Activated T-helper 1 cell treated with anti-CD3 and anti-CD28 coated beads, Interleukin-12 subunit alpha, Interleukin-12 subunit beta, Interleukin-2, Interleukin-4 antibody, amounts not matched to agents 30 ng/mL and 10 ng/mL and 1 ng/mL, durations not matched to agents 14 hours and 24 hours and 36 hours (primary cell): ENCODE results near the gene ACBD6. TPM values are rescaled to one million over a fixed set of nuclear protein-coding genes. Genes with fewer than 3 reads are reported as not detected.
"Not testable (repeated sequence)": the region's sequence is repeated elsewhere in the genome, so short reads cannot be mapped to it uniquely, and the experiment has no call there.

ENCODE experiments used
- DNase-seq: peaks from one replicate; pipeline ENCODE4 v3.0.0; 2021; ENCODE audit warnings: low spot score
- H3K27ac Mint-ChIP-seq: one replicate; pipeline ENCODE4 v1.8.0; 2021; ENCODE audit warnings: mild to moderate bottlenecking, mixed read lengths
- H3K27me3 Mint-ChIP-seq: one replicate; pipeline ENCODE4 v1.8.0; 2022; ENCODE audit warnings: mild to moderate bottlenecking, moderate library complexity, mixed read lengths; ENCODE audit not compliant: insufficient read depth
- H3K36me3 Mint-ChIP-seq: one replicate; pipeline ENCODE4 v1.8.0; 2021; ENCODE audit warnings: low read depth, mixed read lengths
- H3K4me1 Mint-ChIP-seq: one replicate; pipeline ENCODE4 v1.8.0; 2021; ENCODE audit warnings: low read depth, mixed read lengths
- H3K4me3 Mint-ChIP-seq: one replicate; pipeline ENCODE4 v1.8.0; 2021; ENCODE audit warnings: mild to moderate bottlenecking, moderate library complexity, mixed read lengths
- H3K9me3 Mint-ChIP-seq: one replicate; pipeline ENCODE4 v1.8.0; 2021; ENCODE audit warnings: mixed read lengths
- intact Hi-C: fragments of 100-400 bp; cut with micrococcal nuclease; formaldehyde crosslinking; loops from one replicate; pipeline ENCODE4 v1.15.1; 2024
- total RNA-seq: library from RNA; stranded (reverse); gene quantifications from 2 replicates; pipeline ENCODE4 v1.2.3, GENCODE V29; 2022

The ACBD6 gene
- total RNA-seq, 1 donor from 2014 or later: 49.4 TPM

DNA sequence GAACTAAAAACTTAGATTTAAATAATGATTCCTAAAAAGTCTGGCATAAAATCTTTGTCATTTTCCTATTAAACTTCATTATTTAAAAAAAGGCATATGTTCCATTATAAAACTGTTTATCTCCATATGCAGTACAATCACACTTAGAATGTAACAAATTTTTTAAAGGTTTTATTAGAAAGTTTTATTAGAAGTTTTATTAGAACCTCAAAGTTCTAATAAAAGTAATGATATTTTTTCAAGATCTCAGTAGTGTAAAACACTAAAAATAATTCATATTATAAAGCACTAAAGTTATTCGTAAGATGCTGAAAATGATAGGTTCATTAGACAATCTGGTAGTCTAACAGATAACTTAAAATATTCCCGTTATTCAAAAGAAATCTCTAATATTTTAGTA is 43.6 kb downstream of the ACBD6 start:
- no peak for DNase-seq
- H3K4me3 Mint-ChIP-seq: no peak overlapping the region
- no peaks in the 10 kb centered on the region for H3K27me3 Mint-ChIP-seq
- H3K36me3 Mint-ChIP-seq: peaks cover 22% of the 10 kb centered on the region
- intact Hi-C loops: no loop called here
- H3K27ac Mint-ChIP-seq: no peak overlapping the region
- peaks cover 40% of the 10 kb centered on the region for H3K9me3 Mint-ChIP-seq
- H3K4me1 Mint-ChIP-seq: peaks cover 6% of the 10 kb centered on the region

- no peak overlapping the region for H3K27ac Mint-ChIP-seq
- H3K9me3 Mint-ChIP-seq: peaks cover 37% of the 10 kb centered on the region
- peaks cover 20% of the 10 kb centered on the region for H3K36me3 Mint-ChIP-seq
- intact Hi-C loops: no loop called here
- peaks cover 8% of the 10 kb centered on the region for H3K4me1 Mint-ChIP-seq
- no peaks in the 10 kb centered on the region for H3K27me3 Mint-ChIP-seq
- no peak overlapping the region for H3K4me3 Mint-ChIP-seq
- DNase-seq: no peak
Measured at GRCh38 chr1:180456191-180456590, 46.2 kb downstream of the ACBD6 start.

DNA sequence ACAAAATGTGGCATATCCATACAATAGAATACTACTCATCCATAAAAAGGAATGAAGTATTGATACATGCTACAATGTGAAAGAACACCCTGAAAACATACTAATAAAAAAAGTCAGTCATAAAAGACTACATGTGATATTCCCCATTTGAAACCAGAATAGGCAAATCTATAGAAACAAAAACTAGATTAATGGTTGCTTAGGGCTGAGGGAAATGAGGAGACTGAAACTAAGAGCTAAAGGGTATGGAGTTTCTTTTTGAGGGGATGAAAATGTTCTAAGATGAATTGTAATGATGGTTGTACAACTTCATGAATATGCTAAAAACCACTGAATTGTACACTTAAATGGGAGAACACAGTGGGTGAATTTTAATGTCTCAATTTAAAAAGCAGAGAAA is 50.9 kb downstream of the ACBD6 start:
- H3K27me3 Mint-ChIP-seq: no peaks in the 10 kb centered on the region
- H3K9me3 Mint-ChIP-seq: peaks cover 39% of the 10 kb centered on the region
- H3K27ac Mint-ChIP-seq: no peak overlapping the region
- H3K36me3 Mint-ChIP-seq: peaks cover 23% of the 10 kb centered on the region
- no peak for DNase-seq
- H3K4me1 Mint-ChIP-seq: peaks cover 11% of the 10 kb centered on the region
- intact Hi-C loops: no loop called here
- no peak overlapping the region for H3K4me3 Mint-ChIP-seq

DNA sequence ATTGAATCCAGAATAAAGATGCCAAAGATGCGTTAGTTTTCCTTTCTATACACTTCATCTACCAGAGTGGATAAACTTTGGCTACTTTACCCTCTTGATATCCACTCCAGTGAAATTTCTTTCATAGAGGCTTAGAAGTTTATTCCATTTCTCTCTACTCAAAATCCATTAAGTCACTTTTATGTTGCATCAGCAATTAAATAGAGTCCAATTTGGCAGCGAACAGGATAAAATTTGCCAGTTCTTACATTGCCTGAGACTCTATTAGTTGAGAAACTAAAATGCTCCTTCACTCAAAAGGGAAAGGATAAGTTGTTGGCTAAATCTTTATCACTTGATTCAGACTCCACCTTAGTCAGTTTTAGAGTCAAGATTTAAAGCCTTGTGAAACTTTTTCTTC is 57.9 kb downstream of the ACBD6 start:
- Mint-ChIP-seq H3K27me3 (no peaks in the 10 kb centered on the region), H3K4me1 (no peaks in the 10 kb centered on the region), H3K9me3 (peaks cover 7% of the 10 kb centered on the region), H3K36me3 (peaks cover 1% of the 10 kb centered on the region), H3K27ac (no peak overlapping the region), H3K4me3 (no peak overlapping the region)
- intact Hi-C loops: no loop called here
- no peak for DNase-seq

GRCh38 chr1:180440335-180440734 is 62.0 kb downstream of the ACBD6 start:
- H3K27ac Mint-ChIP-seq: no peak overlapping the region
- peaks cover 7% of the 10 kb centered on the region for H3K9me3 Mint-ChIP-seq

GRCh38 chr1:180435566-180435965 is 66.8 kb downstream of the ACBD6 start:
- H3K9me3 Mint-ChIP-seq: no peaks in the 10 kb centered on the region
- H3K4me3 Mint-ChIP-seq: no peak overlapping the region
- no peaks in the 10 kb centered on the region for H3K4me1 Mint-ChIP-seq
- peaks cover 4% of the 10 kb centered on the region for H3K36me3 Mint-ChIP-seq
- intact Hi-C loops: no loop called here
- H3K27ac Mint-ChIP-seq: no peak overlapping the region
- DNase-seq: no peak
- H3K27me3 Mint-ChIP-seq: no peaks in the 10 kb centered on the region

More at GRCh38 chr1:180440335-180440734, 62.0 kb downstream of the ACBD6 start:
- no peak overlapping the region for H3K4me3 Mint-ChIP-seq
- intact Hi-C loops: no loop called here
- DNase-seq: no peak
- H3K27me3 Mint-ChIP-seq: no peaks in the 10 kb centered on the region
- H3K4me1 Mint-ChIP-seq: no peaks in the 10 kb centered on the region
- peaks cover 4% of the 10 kb centered on the region for H3K36me3 Mint-ChIP-seq

DNA sequence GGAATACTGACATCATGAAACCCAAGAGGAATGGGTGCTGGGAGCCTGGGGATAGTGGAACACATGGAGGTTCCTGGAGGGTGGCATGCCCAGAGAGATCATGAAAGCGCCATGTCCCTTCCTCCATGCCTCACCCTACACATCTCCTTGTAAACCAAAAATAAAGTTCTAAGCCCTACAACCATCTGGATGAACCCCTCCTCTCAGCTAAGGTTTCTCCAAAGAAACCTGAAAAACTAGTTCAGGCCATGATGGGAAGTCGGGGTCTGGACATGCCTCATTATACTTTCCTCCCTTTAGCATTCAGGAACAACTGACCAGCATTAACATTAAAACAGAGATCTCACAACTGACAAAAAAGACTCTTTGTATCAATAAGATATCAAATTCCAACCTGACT is 68.5 kb downstream of the ACBD6 start:
- H3K4me3 Mint-ChIP-seq: no peak overlapping the region
- peaks cover 4% of the 10 kb centered on the region for H3K36me3 Mint-ChIP-seq
- H3K9me3 Mint-ChIP-seq: no peaks in the 10 kb centered on the region
- H3K4me1 Mint-ChIP-seq: no peaks in the 10 kb centered on the region
- no peak for DNase-seq
- intact Hi-C loops: no loop called here
- no peaks in the 10 kb centered on the region for H3K27me3 Mint-ChIP-seq
- H3K27ac Mint-ChIP-seq: no peak overlapping the region

DNA sequence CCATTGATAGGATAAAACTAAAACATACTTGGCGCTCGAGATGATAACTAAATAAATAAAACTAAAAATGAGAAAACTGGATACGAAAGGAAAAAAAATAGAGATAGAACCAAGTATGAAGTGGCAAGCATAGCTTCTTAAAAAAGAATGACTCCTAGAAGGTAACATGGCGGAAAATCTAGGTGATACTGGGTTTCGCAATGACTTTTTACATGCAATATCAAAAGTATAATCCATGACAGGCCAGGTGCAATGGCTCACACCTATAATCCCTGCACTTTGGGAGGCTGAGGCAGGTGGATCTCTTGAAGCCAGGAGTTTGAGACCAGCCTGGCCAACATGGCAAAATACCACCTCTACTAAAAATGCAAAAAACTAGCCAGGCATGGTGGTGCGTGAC is 70.7 kb downstream of the ACBD6 start:
- no peaks in the 10 kb centered on the region for H3K4me1 Mint-ChIP-seq
- no peak overlapping the region for H3K4me3 Mint-ChIP-seq
- intact Hi-C loops: no loop called here
- no peaks in the 10 kb centered on the region for H3K9me3 Mint-ChIP-seq
- DNase-seq: no peak
- H3K27me3 Mint-ChIP-seq: no peaks in the 10 kb centered on the region
- no peak overlapping the region for H3K27ac Mint-ChIP-seq
- H3K36me3 Mint-ChIP-seq: peaks cover 1% of the 10 kb centered on the region

DNA sequence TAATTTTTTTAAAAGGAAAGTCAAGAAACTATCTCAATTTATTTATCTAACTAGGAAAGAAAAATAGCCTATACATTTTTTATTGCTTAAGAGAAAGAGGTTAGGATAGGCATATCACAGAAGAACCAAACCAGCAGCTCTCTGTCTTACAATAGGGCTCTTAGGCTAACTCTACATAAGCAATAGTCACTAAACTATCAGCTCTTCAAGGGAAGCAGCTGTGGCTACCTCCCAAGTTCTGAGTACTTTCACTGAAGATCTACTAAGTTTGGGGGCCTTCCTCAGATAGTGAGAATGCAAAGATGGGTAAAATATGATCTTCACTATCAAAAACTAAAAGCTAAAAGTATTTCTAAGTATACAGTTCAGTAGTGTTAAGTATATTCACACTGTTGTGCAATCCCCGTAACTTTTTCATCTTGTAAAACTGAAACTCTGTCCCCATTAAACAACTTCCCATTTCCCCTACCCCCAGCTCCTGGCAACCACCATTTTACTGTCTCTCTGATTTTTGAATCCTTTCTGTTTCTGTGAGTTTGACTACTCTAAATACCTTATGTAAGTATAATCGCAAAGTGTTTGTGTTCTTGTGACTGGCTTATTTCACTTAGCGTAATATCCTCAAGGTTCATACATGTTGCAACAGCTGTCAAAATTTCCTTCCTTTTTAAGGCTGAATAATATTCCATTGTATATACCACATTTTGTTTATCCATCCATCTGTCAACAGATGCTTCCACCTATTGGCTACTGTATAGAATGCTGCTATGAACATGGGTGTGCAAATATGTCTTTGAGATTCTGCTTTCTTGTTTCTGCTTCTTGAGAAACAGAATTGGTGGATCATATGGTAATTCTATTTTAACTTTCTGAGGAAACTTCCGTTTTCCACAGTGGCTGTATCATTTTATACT is 73.3 kb downstream of the ACBD6 start:
- DNase-seq: no peak
- H3K36me3 Mint-ChIP-seq: peaks cover 1% of the 10 kb centered on the region
- H3K4me1 Mint-ChIP-seq: no peaks in the 10 kb centered on the region
- H3K4me3 Mint-ChIP-seq: no peak overlapping the region
- H3K27me3 Mint-ChIP-seq: no peaks in the 10 kb centered on the region
- intact Hi-C loops: no loop called here
- no peak overlapping the region for H3K27ac Mint-ChIP-seq
- no peaks in the 10 kb centered on the region for H3K9me3 Mint-ChIP-seq

GRCh38 chr1:180425952-180426351 is 76.4 kb downstream of the ACBD6 start:
- no peak for DNase-seq
- no peak overlapping the region for H3K4me3 Mint-ChIP-seq
- H3K27ac Mint-ChIP-seq: no peak overlapping the region
- no peaks in the 10 kb centered on the region for H3K9me3 Mint-ChIP-seq
- intact Hi-C loops: no loop called here
- no peaks in the 10 kb centered on the region for H3K27me3 Mint-ChIP-seq
- peaks cover 6% of the 10 kb centered on the region for H3K36me3 Mint-ChIP-seq
- no peaks in the 10 kb centered on the region for H3K4me1 Mint-ChIP-seq

GRCh38 chr1:180424848-180425457 is 77.4 kb downstream of the ACBD6 start:
- H3K36me3 Mint-ChIP-seq: peaks cover 6% of the 10 kb centered on the region
- intact Hi-C loops: no loop called here
- no peaks in the 10 kb centered on the region for H3K27me3 Mint-ChIP-seq
- H3K9me3 Mint-ChIP-seq: no peaks in the 10 kb centered on the region
- no peak overlapping the region for H3K27ac Mint-ChIP-seq
- no peak overlapping the region for H3K4me3 Mint-ChIP-seq
- H3K4me1 Mint-ChIP-seq: no peaks in the 10 kb centered on the region
- no peak for DNase-seq

DNA sequence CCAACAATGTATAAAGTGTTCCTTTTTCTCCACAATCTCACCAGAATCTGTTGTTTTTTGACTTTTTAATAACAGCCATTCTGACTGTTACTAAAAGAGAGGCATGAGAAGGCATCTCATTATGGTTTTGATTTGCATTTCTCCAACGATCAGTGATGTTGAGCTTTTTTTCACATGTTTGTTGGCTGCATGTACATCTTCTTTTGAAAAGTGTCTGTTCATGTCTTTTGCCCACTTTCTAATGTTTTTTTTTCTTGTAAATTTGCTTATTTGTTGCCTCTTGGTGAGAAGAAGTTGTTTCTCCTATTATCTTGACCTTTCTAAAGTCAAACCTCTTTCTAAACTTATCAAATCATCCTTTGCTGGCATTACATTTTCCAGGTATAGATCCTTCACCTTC is 80.8 kb downstream of the ACBD6 start:
- Mint-ChIP-seq H3K36me3 (peaks cover 5% of the 10 kb centered on the region), H3K4me3 (no peak overlapping the region), H3K9me3 (no peaks in the 10 kb centered on the region), H3K27ac (no peak overlapping the region), H3K27me3 (no peaks in the 10 kb centered on the region), H3K4me1 (no peaks in the 10 kb centered on the region)
- DNase-seq: no peak
- intact Hi-C loops: no loop called here

GRCh38 chr1:180421145-180421544 is 81.2 kb downstream of the ACBD6 start:
- H3K36me3 Mint-ChIP-seq, H3K4me1 Mint-ChIP-seq, H3K4me3 Mint-ChIP-seq, intact Hi-C loops, H3K9me3 Mint-ChIP-seq, DNase-seq, H3K27me3 Mint-ChIP-seq, H3K27ac Mint-ChIP-seq: not testable (repeated sequence)
